GM21423 (cell line): ENCODE data around the gene CALN1.
"Not testable (repeated sequence)": the region's sequence is repeated elsewhere in the genome, so short reads cannot be mapped to it uniquely, and the experiment has no call there.

Experiments used
- ATAC-seq: cut with Tn5 transposase; IDR thresholded peaks from one replicate; pipeline ENCODE4 v1.9.1; 2021; ENCODE audit warnings: mild to moderate bottlenecking, moderate library complexity; ENCODE audit not compliant: unreplicated experiment

The CALN1 gene

DNA sequence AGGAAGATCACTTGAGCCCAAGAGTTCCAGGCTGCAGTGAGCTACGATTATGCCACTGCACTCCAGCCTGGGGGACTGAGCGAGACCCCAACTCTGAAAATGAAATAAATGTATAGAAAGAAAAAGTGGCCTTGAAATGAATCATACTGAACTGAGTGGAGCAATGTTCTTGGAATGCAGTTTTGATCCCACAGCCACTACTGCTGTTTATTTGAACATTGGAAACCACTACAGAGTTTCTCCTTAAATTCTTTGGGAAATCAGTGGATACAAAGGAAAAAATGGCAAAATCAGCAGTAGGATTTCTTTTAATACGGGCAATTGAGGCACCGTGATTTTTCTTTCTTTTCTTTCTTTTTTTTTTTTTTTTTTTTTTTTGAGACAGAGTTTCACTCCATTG, 642.8 kb downstream of the CALN1 start:
- ATAC-seq, result no peak

GRCh38 chr7:71768450-71768849, 643.7 kb downstream of the CALN1 start:
- no peak for ATAC-seq

DNA sequence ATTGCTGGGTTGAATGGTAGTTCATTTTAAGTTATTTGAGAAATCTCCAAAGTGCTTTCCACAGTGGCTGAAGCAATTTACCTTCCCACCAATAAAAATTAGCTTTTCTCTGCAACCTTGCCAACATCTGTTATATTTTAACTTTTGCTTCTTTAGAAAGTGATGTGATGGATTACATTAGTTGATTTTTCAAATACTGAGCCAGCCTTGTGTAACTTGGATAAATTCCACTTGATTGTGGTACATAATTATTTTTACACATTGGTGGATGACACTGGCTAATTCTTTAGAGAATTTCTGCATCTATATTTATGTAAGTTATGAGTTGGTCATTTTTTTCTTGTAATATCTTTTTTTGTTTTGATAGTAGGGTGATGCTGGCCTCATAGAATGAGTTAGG, 646.1 kb downstream of the CALN1 start:
- ATAC-seq, result no peak

DNA sequence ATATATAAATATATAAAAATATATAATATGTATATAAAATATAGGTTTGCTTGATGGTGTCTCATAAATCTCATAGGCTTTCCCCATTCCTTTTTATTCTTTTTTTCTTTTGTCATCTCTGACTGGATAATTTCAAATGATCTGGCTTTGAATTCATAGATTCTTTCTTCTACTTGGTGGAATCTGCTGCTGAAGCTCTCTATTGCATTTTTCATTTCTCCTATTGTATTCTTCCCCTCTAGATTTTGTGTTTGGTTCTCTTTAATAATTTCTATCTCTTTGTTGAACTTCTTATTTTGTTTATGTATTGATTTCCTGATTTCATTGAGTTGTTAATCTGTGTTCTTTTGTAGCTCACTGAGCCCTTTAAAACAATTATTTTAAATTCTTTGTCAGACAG, 650.8 kb downstream of the CALN1 start:
- no peak for ATAC-seq

DNA sequence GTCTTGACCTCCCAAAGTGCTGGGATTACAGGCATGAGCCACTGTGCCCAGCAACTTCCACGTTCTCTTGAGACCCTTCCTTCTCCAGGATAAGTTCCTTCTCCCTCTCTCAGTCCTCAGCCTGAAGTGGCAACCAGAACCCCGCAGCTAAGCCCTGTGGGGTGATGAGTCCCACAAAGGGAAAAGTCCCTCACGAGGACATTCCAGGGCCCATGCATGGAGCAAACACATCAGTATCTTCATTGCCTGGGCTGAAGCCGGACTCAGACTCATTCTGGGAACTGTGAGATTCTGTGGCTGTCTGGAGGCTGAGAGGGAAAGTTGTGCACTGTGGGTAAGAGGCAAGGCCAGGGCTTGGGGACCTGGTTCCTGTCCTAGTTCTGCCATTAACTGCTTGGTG, 657.3 kb downstream of the CALN1 start:
- no peak for ATAC-seq

GRCh38 chr7:71753956-71754664, 658.0 kb downstream of the CALN1 start:
- no peak for ATAC-seq

- no peak for ATAC-seq
Observed at GRCh38 chr7:71753236-71753635, 658.9 kb downstream of the CALN1 start.

DNA sequence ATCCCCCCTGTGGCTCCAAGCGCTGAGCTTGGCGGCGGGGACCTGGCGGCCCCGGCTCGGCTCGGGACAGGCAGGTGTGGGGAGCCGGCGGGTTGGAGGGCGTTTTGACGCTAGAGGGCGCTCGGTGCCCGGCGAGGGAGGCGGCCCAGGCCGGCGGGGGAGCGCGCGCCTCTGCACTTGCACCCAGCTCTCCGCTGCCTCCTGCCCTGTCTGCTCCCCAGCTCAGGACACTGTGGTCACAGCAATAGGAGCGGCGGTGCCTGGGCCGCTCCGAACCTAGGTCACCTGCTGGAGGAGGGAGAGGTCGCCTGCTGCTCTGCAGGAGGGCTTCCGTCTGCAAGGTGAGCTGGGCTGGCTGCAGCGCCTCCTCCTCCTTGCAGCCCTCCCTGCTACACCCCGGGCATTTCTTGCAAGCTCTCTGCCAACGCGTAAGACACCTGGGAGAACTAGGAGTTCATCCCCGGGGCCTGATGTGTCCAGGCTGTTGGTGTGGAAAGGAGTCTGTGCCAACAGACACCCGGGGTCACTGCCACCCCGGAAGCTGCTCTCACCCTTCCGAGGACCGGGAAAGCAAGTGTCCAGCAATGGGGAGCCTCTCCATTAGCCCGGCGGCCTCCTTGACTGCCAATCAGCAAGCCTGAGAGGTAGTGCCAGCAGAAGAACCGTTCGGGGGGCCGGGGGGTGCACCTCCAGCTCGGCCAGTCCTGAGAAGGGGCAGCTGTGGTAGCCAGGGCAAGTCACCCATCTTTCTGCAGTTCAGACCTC, 659.8 kb downstream of the CALN1 start:
- no peak for ATAC-seq

- no peak for ATAC-seq
Observed at GRCh38 chr7:71750290-71750689, 661.8 kb downstream of the CALN1 start.

GRCh38 chr7:71746006-71746405, 666.1 kb downstream of the CALN1 start:
- no peak for ATAC-seq

GRCh38 chr7:71740174-71740560, 672.0 kb downstream of the CALN1 start:
- ATAC-seq, result no peak

GRCh38 chr7:71739520-71740173, 672.5 kb downstream of the CALN1 start:
- ATAC-seq, result no peak

- not testable (repeated sequence) for ATAC-seq
Observed at GRCh38 chr7:71737931-71738540, 674.1 kb downstream of the CALN1 start.

DNA sequence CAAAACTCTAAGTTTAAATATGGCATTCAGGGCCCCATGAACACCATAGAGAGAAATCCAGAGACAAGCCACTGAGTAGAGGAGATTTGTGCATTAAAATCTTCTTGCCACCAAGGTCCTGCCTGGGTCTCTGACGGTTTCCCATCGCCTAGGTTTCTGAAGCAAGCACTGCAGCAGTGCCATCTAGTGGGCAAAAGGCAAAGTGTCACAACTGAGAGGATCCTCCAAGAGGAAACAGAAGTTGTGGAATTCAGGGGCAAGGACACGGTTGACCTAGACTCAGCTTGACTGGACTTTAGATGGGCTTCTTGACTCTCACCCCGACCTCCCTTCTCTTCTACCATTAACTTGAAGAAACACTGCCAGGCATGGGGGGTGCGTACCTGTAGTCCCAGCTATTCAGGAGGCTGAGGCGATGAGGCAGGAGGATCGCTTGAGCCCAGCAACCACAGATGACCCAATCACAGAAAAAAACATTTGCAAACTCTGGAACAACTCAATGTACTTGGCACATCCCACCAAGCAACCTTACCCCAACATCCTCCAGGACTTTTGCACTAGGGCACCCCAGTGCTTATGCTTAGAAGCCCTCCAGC, 676.1 kb downstream of the CALN1 start:
- ATAC-seq, result no peak

DNA sequence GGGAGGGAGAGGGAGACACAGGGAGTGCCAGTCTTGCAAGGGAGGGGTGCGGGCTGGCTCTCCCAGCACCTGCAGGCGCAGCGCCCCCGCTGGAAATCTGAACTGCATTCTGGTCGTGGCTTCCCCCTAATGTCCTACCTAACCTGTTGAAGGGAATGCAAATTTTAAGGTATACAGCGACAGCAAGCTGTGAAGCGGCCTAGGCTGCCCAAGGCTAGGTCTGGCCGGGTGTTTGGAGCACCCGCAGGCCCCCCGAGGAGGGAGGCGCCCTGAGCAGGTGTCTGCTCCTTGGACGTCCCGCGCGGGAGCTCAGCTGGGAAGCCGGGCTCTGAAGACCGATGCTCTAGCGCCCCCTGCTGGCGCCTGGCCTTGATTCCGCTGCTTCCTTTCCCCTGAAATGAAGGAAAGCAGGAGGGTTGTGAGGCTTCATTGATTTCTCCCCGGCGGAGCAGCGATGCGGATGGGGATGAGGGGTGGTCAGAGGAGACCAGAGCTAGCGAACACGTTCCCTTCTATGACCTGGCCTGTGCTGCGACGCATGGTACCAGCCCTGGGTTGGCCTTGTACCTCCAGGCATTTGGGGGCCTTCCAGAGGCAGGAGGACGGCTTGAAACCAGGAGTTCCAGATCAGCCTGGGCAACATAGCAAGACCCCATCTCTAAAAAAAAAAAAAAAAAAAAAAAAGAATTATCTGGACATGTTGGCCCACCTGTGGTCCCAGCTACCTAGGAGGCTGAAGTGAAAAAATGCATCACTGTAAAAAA, 678.8 kb downstream of the CALN1 start:
- ATAC-seq, result no peak

DNA sequence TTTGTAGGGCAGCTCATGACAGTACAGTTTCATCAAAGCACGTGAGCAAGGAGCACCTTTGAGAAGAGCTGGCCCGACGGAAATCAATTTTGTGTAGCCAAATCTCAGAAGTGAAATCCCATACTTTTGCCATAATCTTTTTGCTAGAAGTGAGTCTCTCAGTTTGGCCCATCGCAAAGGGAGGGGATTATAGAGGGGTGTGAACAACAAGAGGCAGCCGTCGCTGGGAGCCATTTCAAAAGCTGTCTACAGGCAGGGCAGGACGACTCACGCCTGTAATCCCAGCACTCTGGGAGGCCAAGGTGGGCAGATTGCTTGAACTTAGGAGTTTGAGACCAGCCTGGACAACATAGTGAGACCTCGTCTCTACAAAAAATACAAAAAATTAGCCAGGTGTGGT, 680.4 kb downstream of the CALN1 start:
- no peak for ATAC-seq
